SK-N-SH (cell line): ENCODE measurements around the gene LRFN4. TPM values are rescaled to one million over a fixed set of nuclear protein-coding genes. Genes with fewer than 3 reads are reported as not detected.

Experiments used
- CTCF ChIA-PET: fragments of 300-600, 350-600 bp; formaldehyde crosslinking; extraction: SDS; loops from one replicate; lab custom pipeline; 2021; lab: Yijun Ruan, JAX
- POLR2A ChIA-PET: fragments of 350-600 bp; sonication (Branson Sonifier 250); formaldehyde crosslinking; extraction: SDS; loops from one replicate; lab custom pipeline; 2020; ENCODE audit warnings: antibody characterized with exemption, inconsistent platforms; lab: Yijun Ruan, JAX
- DNase-seq: peaks from one replicate; pipeline ENCODE4 v3.0.0; 2012
- H2AFZ ChIP-seq: fragments of 200-600 bp; sonication (generic); 2 replicates; pipeline ENCODE4 v1.8.1; 2016; ENCODE audit warnings: antibody characterized with exemption, mild to moderate bottlenecking, low read depth
- H3F3A ChIP-seq: fragments of 200-600 bp; sonication (generic); replicated peaks from 2 replicates; pipeline ENCODE3; 2016; ENCODE audit warnings: antibody characterized with exemption, mild to moderate bottlenecking; ENCODE audit not compliant: insufficient read depth
- H3K27ac ChIP-seq, 2 experiments: fragments of 200-500 bp in 1 of 2; fragments of 200-600 bp in 1 of 2; sonication (Bioruptor generic) in 1 of 2; sonication (generic), shearing (Covaris generic) in 1 of 2; 2 replicates each; pipeline versions ENCODE4 v1.5.1 to v1.6.1; 2014 to 2016; ENCODE audit warnings: low read depth in 2 of 2, inconsistent platforms in 1 of 2, low read length in 1 of 2, mild to moderate bottlenecking in 1 of 2, mixed read lengths in 1 of 2
- H3K27me3 ChIP-seq: fragments of 200-600 bp; sonication (generic), shearing (Covaris generic); 2 replicates; pipeline ENCODE4 v1.6.1; 2016; ENCODE audit warnings: mixed run types; ENCODE audit not compliant: insufficient read depth
- H3K36me3 ChIP-seq, 2 experiments: fragments of 200-500 bp in 1 of 2; fragments of 200-600 bp in 1 of 2; sonication (Bioruptor generic) in 1 of 2; sonication (generic) in 1 of 2; replicated peaks in 1 of 2; 2 replicates each; pipeline versions ENCODE3 to v1.5.1; 2014 to 2016; ENCODE audit warnings: low read length in 1 of 2, mild to moderate bottlenecking in 1 of 2; ENCODE audit not compliant: insufficient read depth in 2 of 2, control insufficient read depth in 1 of 2
- H3K4me1 ChIP-seq, 2 experiments: fragments of 200-500 bp in 1 of 2; fragments of 200-600 bp in 1 of 2; sonication (Bioruptor generic) in 1 of 2; sonication (generic), shearing (Covaris generic) in 1 of 2; 2 replicates each; pipeline versions ENCODE4 v1.5.1 to v1.6.1; 2014 to 2016; ENCODE audit warnings: low read depth in 1 of 2, low read length in 1 of 2, mixed run types in 1 of 2; ENCODE audit not compliant: insufficient read depth in 2 of 2, control insufficient read depth in 1 of 2
- H3K4me2 ChIP-seq: fragments of 200-600 bp; sonication (generic), shearing (Covaris generic); 2 replicates; pipeline ENCODE4 v1.6.1; 2017; ENCODE audit warnings: mixed run types
- H3K4me3 ChIP-seq, 2 experiments: fragments of 200-500 bp in 1 of 2; fragments of 200-600 bp in 1 of 2; sonication (Bioruptor generic) in 1 of 2; sonication (generic), shearing (Covaris generic) in 1 of 2; 2 replicates each; pipeline versions ENCODE4 v1.5.1 to v1.8.1; 2014 to 2016; ENCODE audit warnings: low read depth in 2 of 2, inconsistent platforms in 1 of 2, low read length in 1 of 2, mild to moderate bottlenecking in 1 of 2, mixed read lengths in 1 of 2, moderate library complexity in 1 of 2
- H3K79me2 ChIP-seq: fragments of 200-600 bp; sonication (generic); 2 replicates; pipeline ENCODE4 v1.8.1; 2017; ENCODE audit warnings: mild to moderate bottlenecking; ENCODE audit not compliant: insufficient read depth
- H3K9ac ChIP-seq: fragments of 200-600 bp; sonication (generic); 2 replicates; pipeline ENCODE4 v1.6.1; 2017; ENCODE audit warnings: mixed run types
- H3K9me2 ChIP-seq: fragments of 200-600 bp; sonication (generic); 2 replicates; pipeline ENCODE4 v1.6.1; 2017; ENCODE audit warnings: mixed run types
- H3K9me3 ChIP-seq: fragments of 200-600 bp; sonication (generic); 2 replicates; pipeline ENCODE4 v1.6.1; 2017; ENCODE audit warnings: mixed run types, mild to moderate bottlenecking, moderate library complexity
- H4K20me1 ChIP-seq: fragments of 200-600 bp; sonication (generic); 2 replicates; pipeline ENCODE4 v1.6.1; 2017; ENCODE audit warnings: mild to moderate bottlenecking, mixed run types; ENCODE audit not compliant: insufficient read depth
- CHD2 ChIP-seq: fragments of 150-350 bp; IDR thresholded peaks from 2 replicates; pipeline ENCODE4 v1.6.1; 2018; ENCODE audit warnings: low read length; ENCODE audit not compliant: partially characterized antibody
- CTCF ChIP-seq: fragments of 200-600 bp; sonication (generic); IDR thresholded peaks from 2 replicates; pipeline ENCODE4 v1.6.1; 2017; ENCODE audit warnings: antibody characterized with exemption, mild to moderate bottlenecking, moderate library complexity
- ELF1 ChIP-seq: IDR thresholded peaks from 2 replicates; pipeline ENCODE4 v1.4.0; 2012
- EZH2phosphoT487 ChIP-seq: fragments of 200-600 bp; sonication (generic); IDR thresholded peaks from 2 replicates; pipeline ENCODE4 v1.6.1; 2017; ENCODE audit warnings: low read depth, mixed run types, mild to moderate bottlenecking, antibody characterized with exemption, moderate library complexity, borderline replicate concordance
- FOSL2 ChIP-seq: IDR thresholded peaks from 2 replicates; pipeline ENCODE4 v1.4.0; 2012; ENCODE audit warnings: low read depth, mild to moderate bottlenecking, moderate library complexity, borderline replicate concordance
- FOXM1 ChIP-seq: IDR thresholded peaks from 2 replicates; pipeline ENCODE4 v1.4.0; 2012; ENCODE audit warnings: low read depth, mild to moderate bottlenecking
- MXI1 ChIP-seq: IDR thresholded peaks from 2 replicates; pipeline ENCODE4 v1.6.1; 2012; ENCODE audit warnings: mild to moderate bottlenecking, low read depth, low read length, improper control_type of control experiment
- PBX3 ChIP-seq: IDR thresholded peaks from 2 replicates; pipeline ENCODE4; 2012
- POLR2AphosphoS5 ChIP-seq: IDR thresholded peaks from 2 replicates; pipeline ENCODE4 v1.6.1; 2012; ENCODE audit warnings: low read depth, low read length
- RCOR1 ChIP-seq: fragments of 150-350 bp; IDR thresholded peaks from 2 replicates; pipeline ENCODE4 v1.6.1; 2017; ENCODE audit warnings: antibody characterized with exemption, low read length
- REST ChIP-seq: IDR thresholded peaks from 2 replicates; pipeline ENCODE4 v1.6.1; 2012; ENCODE audit warnings: mild to moderate bottlenecking, low read depth, low read length, moderate library complexity
- SIN3A ChIP-seq: IDR thresholded peaks from 2 replicates; pipeline ENCODE4 v1.6.1; 2012; ENCODE audit warnings: low read depth, mild to moderate bottlenecking, low read length, moderate library complexity, borderline replicate concordance
- TAF1 ChIP-seq: IDR thresholded peaks from 2 replicates; pipeline ENCODE4 v1.6.1; 2012; ENCODE audit warnings: low read depth, mild to moderate bottlenecking, low read length, moderate library complexity, borderline replicate concordance
- TCF12 ChIP-seq: IDR thresholded peaks from 2 replicates; pipeline ENCODE4 v1.4.0; 2012
- TEAD4 ChIP-seq: IDR thresholded peaks from 2 replicates; pipeline ENCODE4 v1.4.0; 2012; ENCODE audit warnings: mild to moderate bottlenecking, borderline replicate concordance; ENCODE audit not compliant: insufficient read depth
- USF2 ChIP-seq: fragments of 150-350 bp; IDR thresholded peaks from 2 replicates; pipeline ENCODE4 v1.6.1; 2017; ENCODE audit warnings: antibody characterized with exemption, low read length, low read depth, borderline replicate concordance
- WGBS: methylation state at CpG from one replicate; pipeline ENCODE4 v1.1.6; 2017; ENCODE audit warnings: low lambda C conversion rate; 5-methylcytosine and 5-hydroxymethylcytosine counted together
- polyA plus RNA-seq, 3 experiments: library from polyadenylated mRNA; depleted of rRNA; stranded (reverse); fragments of >200 nt; gene quantifications; 2 replicates each; pipeline ENCODE4 v1.2.3, GENCODE V29; 2012

Gene LRFN4
- polyA plus RNA-seq, 1 of the 3 experiments (the other 2 are of a cell fraction), result 15.9 TPM

- CTCF ChIA-PET, result interaction anchor here (0.6 to 1.6 kb wide), 4 partner anchors 8 to 185 kb away, joined by 3 to 5 read pairs (median 3); no protein-coding TSS in a partner anchor
- WGBS, result 100% methylated on average over 4 of the region's 7 CpGs
- TF ChIP-seq TCF12 (no peak), SIN3A (no peak), CHD2 (no peak), FOXM1 (no peak), TEAD4 (no peak), POLR2AphosphoS5 (no peak), EZH2phosphoT487 (no peak), FOSL2 (no peak), MXI1 (no peak), CTCF (no peak), ELF1 (no peak), RCOR1 (no peak), PBX3 (no peak), TAF1 (no peak)
- H4K20me1 ChIP-seq, result no peaks in the 10 kb centered on the region
- no peak overlapping the region for H3K9ac ChIP-seq
- no peaks in the 10 kb centered on the region for H3K36me3 ChIP-seq
- H3K9me3 ChIP-seq, result no peaks in the 10 kb centered on the region
- no peaks in the 10 kb centered on the region for H3K27me3 ChIP-seq
- H3K4me3 ChIP-seq, result no peak overlapping the region
- H3K4me2 ChIP-seq, result no peak overlapping the region
- DNase-seq, result no peak
- H3F3A ChIP-seq, result no peaks in the 10 kb centered on the region
- no peaks in the 10 kb centered on the region for H3K79me2 ChIP-seq
- H2AFZ ChIP-seq, result no peak overlapping the region
- POLR2A ChIA-PET, result interaction anchor here (0.7 kb wide), 1 partner anchor 21 kb away, joined by 3 read pairs; no protein-coding TSS in a partner anchor
- H3K4me1 ChIP-seq, result peaks cover 4 to 47% of the 10 kb centered on the region in 2 experiments; a peak in 2 of 4 replicates
- H3K9me2 ChIP-seq, result no peaks in the 10 kb centered on the region
- H3K27ac ChIP-seq, result no peak overlapping the region
Observed at GRCh38 chr11:66879000-66879399, 22.1 kb downstream of the LRFN4 start.

- no peaks in the 10 kb centered on the region for H3F3A ChIP-seq
- H3K9me2 ChIP-seq, result no peaks in the 10 kb centered on the region
- no peak for DNase-seq
- no peak overlapping the region for H3K9ac ChIP-seq
- H4K20me1 ChIP-seq, result no peaks in the 10 kb centered on the region
- ChIA-PET POLR2A (no interaction called here), CTCF (interaction anchor here (0.9 to 4.6 kb wide), 3 partner anchors 10 to 96 kb away, joined by 3 to 44 read pairs (median 4); partner anchors contain the start of gene C11orf86)
- no peaks in the 10 kb centered on the region for H3K79me2 ChIP-seq
- 96% methylated on average over 9 of the region's 9 CpGs for WGBS
- H3K4me3 ChIP-seq, result no peak overlapping the region
- no peaks in the 10 kb centered on the region for H3K27me3 ChIP-seq
- H3K27ac ChIP-seq, result no peak overlapping the region
- no peak overlapping the region for H3K4me2 ChIP-seq
- no peaks in the 10 kb centered on the region for H3K36me3 ChIP-seq
- H3K9me3 ChIP-seq, result no peaks in the 10 kb centered on the region
- peaks cover 4 to 47% of the 10 kb centered on the region in 2 experiments; a peak in 2 of 4 replicates for H3K4me1 ChIP-seq
- no peak overlapping the region for H2AFZ ChIP-seq
- TF ChIP-seq REST (no peak), USF2 (no peak), CTCF (no peak)
Observed at GRCh38 chr11:66879583-66879982, 22.7 kb downstream of the LRFN4 start.
